Activated gamma-delta T cell (primary cell): ENCODE results near the gene HTT.

Experiments used
- DNase-seq: peaks from one replicate; lab custom pipeline; 2025; lab: John Stamatoyannopoulos, UW

Gene HTT

GRCh38 chr4:3200423-3201090, 126.1 kb downstream of the HTT start:
- no peak for DNase-seq

- no peak for DNase-seq
Observed at GRCh38 chr4:3201718-3202702, 127.5 kb downstream of the HTT start.

GRCh38 chr4:3202836-3203820, 128.6 kb downstream of the HTT start:
- DNase-seq, result no peak

- no peak for DNase-seq
Observed at GRCh38 chr4:3203971-3204431, 129.5 kb downstream of the HTT start.

GRCh38 chr4:3205995-3206394, 131.5 kb downstream of the HTT start:
- DNase-seq, result no peak

GRCh38 chr4:3206439-3207100, 132.1 kb downstream of the HTT start:
- DNase-seq, result no peak

GRCh38 chr4:3207531-3208037, 133.1 kb downstream of the HTT start:
- DNase-seq, result no peak

GRCh38 chr4:3208826-3209225, 134.3 kb downstream of the HTT start:
- DNase-seq, result no peak

GRCh38 chr4:3209551-3210325, 135.3 kb downstream of the HTT start:
- DNase-seq, result no peak

- DNase-seq, result no peak
Observed at GRCh38 chr4:3210467-3210866, 136.0 kb downstream of the HTT start.

- no peak for DNase-seq
Observed at GRCh38 chr4:3211866-3212265, 137.4 kb downstream of the HTT start.

- no peak for DNase-seq
Observed at GRCh38 chr4:3212391-3213105, 138.1 kb downstream of the HTT start.

- DNase-seq, result no peak
Observed at GRCh38 chr4:3213106-3213425, 138.6 kb downstream of the HTT start.

- no peak for DNase-seq
Observed at GRCh38 chr4:3213661-3214250, 139.3 kb downstream of the HTT start.

- no peak for DNase-seq
Observed at GRCh38 chr4:3215256-3215655, 140.8 kb downstream of the HTT start.

GRCh38 chr4:3215733-3216132, 141.3 kb downstream of the HTT start:
- DNase-seq, result no peak

GRCh38 chr4:3217266-3217665, 142.8 kb downstream of the HTT start:
- DNase-seq, result no peak

- no peak for DNase-seq
Observed at GRCh38 chr4:3217771-3218170, 143.3 kb downstream of the HTT start.
